ENCODE measurements around the gene MBNL1. TPM values are rescaled to one million over a fixed set of nuclear protein-coding genes. Genes with fewer than 3 reads are reported as not detected.

MBNL1 gene
- total RNA-seq, 1 donor from 2014 or later = 311 TPM

DNA sequence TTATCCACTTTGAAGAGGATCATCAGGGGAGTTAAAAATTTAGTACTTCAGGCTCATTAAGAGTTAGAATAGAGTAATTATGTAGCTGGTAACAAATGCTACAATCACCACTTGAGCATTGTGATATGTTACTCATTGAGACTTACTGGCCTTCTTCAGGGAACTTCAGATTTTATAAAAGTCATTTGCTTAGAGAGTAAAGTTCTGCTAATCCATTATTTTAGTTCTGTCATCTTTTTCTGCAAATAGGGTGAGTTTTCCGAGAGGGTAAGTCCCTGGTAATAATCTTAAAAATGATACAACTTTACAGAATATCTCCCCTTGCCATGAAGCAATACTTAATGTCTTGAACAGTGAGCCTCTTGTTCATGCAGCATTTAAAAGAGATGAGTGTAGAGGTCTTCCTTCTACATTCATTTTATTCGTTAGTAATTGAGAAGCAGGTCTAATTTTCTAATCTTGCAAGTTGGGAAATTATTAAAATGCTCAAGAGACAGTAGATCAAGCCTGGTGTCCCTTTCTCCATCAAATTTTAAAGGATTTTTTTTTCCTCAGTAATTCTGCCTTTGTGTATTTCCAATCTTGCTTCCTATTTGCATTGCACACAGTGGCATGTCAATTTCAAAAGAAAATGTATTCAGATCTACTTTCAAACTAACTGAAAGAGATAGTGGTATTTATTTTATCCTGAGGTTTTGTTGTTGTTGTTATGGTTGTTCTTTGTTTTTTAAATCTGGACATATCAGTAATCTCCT is 52.6 kb downstream of the MBNL1 start:
- peak overlapping the region; percentile 44 for H3K27ac ChIP-seq
- TF ChIP-seq POLR2A (IDR thresholded peaks at IDR 0.05) = no peak
- TF ChIP-seq, protein P1, sequence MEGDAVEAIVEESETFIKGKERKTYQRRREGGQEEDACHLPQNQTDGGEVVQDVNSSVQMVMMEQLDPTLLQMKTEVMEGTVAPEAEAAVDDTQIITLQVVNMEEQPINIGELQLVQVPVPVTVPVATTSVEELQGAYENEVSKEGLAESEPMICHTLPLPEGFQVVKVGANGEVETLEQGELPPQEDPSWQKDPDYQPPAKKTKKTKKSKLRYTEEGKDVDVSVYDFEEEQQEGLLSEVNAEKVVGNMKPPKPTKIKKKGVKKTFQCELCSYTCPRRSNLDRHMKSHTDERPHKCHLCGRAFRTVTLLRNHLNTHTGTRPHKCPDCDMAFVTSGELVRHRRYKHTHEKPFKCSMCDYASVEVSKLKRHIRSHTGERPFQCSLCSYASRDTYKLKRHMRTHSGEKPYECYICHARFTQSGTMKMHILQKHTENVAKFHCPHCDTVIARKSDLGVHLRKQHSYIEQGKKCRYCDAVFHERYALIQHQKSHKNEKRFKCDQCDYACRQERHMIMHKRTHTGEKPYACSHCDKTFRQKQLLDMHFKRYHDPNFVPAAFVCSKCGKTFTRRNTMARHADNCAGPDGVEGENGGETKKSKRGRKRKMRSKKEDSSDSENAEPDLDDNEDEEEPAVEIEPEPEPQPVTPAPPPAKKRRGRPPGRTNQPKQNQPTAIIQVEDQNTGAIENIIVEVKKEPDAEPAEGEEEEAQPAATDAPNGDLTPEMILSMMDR (IDR thresholded peaks at IDR 0.05) = no peak
- no peak for TF ChIP-seq POLR2AphosphoS5 (IDR thresholded peaks at IDR 0.05; ENCODE audit: insufficient read depth in 1 of 2, low read depth in 1 of 2)
- H3K27me3 ChIP-seq = no peaks in the 10 kb centered on the region
- no peaks in the 10 kb centered on the region for H3K9me3 ChIP-seq
- DNase-seq (ENCODE audit: extremely low spot score in 2 of 2) = no peak
- peaks cover 70% of the 10 kb centered on the region for H3K4me1 ChIP-seq
- no peak overlapping the region for H3K4me3 ChIP-seq
- H3K36me3 ChIP-seq = peaks cover 0 to 4% of the 10 kb centered on the region in 2 donors
- intact Hi-C loops (cut with DNase I) = no loop called here

DNA sequence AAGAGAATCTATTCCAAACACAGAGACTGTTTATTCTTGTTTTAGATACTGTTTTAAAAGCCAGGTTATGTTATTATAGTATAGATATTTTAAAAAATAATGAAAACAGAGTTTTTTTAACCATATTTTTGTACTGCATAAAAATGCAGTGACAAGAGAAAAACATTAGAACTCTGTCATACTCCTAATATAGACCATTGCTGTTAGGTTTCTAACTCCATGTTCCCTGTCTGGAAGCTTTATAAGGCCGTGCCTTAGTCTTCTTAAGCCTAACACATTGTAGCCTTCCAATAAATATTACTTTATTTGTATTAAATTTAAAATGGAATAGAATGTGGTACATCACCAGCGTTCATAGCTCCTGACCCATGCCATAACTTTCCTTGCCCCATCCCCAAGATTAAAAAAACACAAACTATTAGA is 53.2 kb downstream of the MBNL1 start:
- TF ChIP-seq, protein P1 (IDR thresholded peaks at IDR 0.05) = no peak
- TF ChIP-seq POLR2A (IDR thresholded peaks at IDR 0.05) = no peak
- no peak for TF ChIP-seq POLR2AphosphoS5 (IDR thresholded peaks at IDR 0.05; ENCODE audit: insufficient read depth in 1 of 2, low read depth in 1 of 2)
- Histone ChIP-seq H3K9me3 (no peaks in the 10 kb centered on the region), H3K27me3 (no peaks in the 10 kb centered on the region), H3K4me3 (no peak overlapping the region), H3K4me1 (peaks cover 71% of the 10 kb centered on the region), H3K36me3 (peaks cover 0 to 4% of the 10 kb centered on the region in 2 donors), H3K27ac (peak overlapping the region; percentile 44)
- intact Hi-C loops (cut with DNase I) = no loop called here
- DNase-seq (ENCODE audit: extremely low spot score in 2 of 2) = no peak

DNA sequence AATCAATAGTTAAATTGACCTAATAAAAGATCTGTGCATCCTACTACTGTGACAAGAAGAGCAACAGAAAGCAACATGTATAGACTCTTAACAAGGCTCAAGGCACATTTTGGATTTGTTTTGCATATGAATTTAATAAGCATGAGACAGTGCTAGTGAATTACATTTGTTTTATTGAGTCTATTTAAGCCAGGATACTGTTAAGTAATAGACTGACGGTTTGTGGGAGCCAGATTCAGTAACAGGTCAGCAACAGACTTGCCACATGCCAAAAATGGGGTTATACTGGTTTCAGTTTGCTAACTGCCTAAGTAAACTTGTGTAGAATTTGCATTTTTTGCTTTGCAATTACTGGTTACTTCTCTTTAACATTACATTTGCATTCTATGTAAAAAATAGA is 54.0 kb downstream of the MBNL1 start:
- Histone ChIP-seq H3K4me1 (peaks cover 77% of the 10 kb centered on the region), H3K4me3 (no peak overlapping the region), H3K36me3 (peaks cover 0 to 4% of the 10 kb centered on the region in 2 donors), H3K9me3 (no peaks in the 10 kb centered on the region), H3K27ac (peak overlapping the region; percentile 44), H3K27me3 (no peaks in the 10 kb centered on the region)
- TF ChIP-seq, protein P1 (IDR thresholded peaks at IDR 0.05) = no peak
- no peak for TF ChIP-seq POLR2A (IDR thresholded peaks at IDR 0.05)
- DNase-seq (ENCODE audit: extremely low spot score in 2 of 2) = no peak
- intact Hi-C loops (cut with DNase I) = no loop called here

DNA sequence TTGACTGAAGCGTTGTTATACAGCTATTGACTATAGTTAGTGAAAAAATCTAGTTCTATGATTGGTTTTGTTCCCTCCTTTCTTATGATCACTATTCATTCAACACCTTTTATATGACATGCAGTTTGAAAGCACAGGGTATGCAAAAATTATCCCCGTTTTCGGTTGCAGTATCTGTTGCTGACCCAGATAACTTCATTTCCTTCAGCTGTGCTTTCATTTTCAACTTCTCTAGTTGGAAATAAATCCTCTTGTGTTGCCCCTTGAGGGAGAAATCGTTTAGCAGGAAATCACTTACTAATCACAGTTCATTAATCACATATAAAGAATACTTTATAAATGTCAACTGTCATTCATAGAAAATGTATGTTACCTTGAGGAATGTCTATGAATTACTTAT is 55.1 kb downstream of the MBNL1 start:
- Histone ChIP-seq H3K36me3 (peaks cover 0 to 4% of the 10 kb centered on the region in 2 donors), H3K27me3 (no peaks in the 10 kb centered on the region), H3K9me3 (no peaks in the 10 kb centered on the region), H3K27ac (no peak overlapping the region), H3K4me3 (no peak overlapping the region), H3K4me1 (peaks cover 77% of the 10 kb centered on the region)
- intact Hi-C loops (cut with DNase I) = no loop called here
- DNase-seq (ENCODE audit: extremely low spot score in 2 of 2) = no peak
- TF ChIP-seq POLR2AphosphoS5 (IDR thresholded peaks at IDR 0.05; ENCODE audit: insufficient read depth in 1 of 2, low read depth in 1 of 2) (no peak), POLR2A (IDR thresholded peaks at IDR 0.05) (no peak)
- TF ChIP-seq, protein P1 (IDR thresholded peaks at IDR 0.05) = no peak

DNA sequence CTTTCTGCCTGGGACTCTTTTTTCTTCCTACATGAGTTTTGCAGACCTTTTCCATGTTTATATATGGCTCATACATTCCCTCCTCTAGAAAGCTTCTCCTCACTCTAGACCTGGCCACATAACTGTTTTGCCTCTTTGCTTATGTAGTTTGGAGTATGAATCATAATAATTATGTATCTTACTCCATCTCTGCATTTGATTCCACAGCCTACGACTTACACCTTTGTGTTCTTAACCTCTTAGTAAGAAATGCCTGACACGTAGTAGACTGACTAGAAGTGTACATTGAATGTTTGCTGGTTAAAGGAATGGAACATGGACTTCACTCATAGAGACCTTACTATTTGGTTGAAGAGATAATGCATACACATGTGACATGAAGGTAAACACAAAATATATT is 56.4 kb downstream of the MBNL1 start:
- intact Hi-C loops (cut with DNase I) = no loop called here

More for the DNA sequence above, 56.4 kb downstream of the MBNL1 start:
- Histone ChIP-seq H3K36me3 (peaks cover 0 to 4% of the 10 kb centered on the region in 2 donors), H3K4me1 (peaks cover 74% of the 10 kb centered on the region), H3K27ac (no peak overlapping the region), H3K4me3 (no peak overlapping the region), H3K9me3 (no peaks in the 10 kb centered on the region), H3K27me3 (no peaks in the 10 kb centered on the region)
- no peak for DNase-seq (ENCODE audit: extremely low spot score in 2 of 2)
- TF ChIP-seq POLR2A (IDR thresholded peaks at IDR 0.05) (no peak), POLR2AphosphoS5 (IDR thresholded peaks at IDR 0.05; ENCODE audit: insufficient read depth in 1 of 2, low read depth in 1 of 2) (no peak)
- TF ChIP-seq, protein P1 (IDR thresholded peaks at IDR 0.05) = no peak

Measured in vagina (tissue), 2 donors.